PC-9 (cell line): ENCODE results near the gene MTR.

ENCODE experiments used
- CTCF ChIP-seq: fragments of 200-600 bp; sonication (generic); conservative IDR thresholded peaks from 2 replicates; pipeline ENCODE4 v1.6.1; 2017; ENCODE audit warnings: mixed run types, antibody characterized with exemption, mild to moderate bottlenecking, moderate library complexity
- EZH2 ChIP-seq: fragments of 200-600 bp; sonication (generic); IDR thresholded peaks from 2 replicates; pipeline ENCODE4 v1.8.0; 2017; ENCODE audit warnings: antibody characterized with exemption, low read depth

DNA sequence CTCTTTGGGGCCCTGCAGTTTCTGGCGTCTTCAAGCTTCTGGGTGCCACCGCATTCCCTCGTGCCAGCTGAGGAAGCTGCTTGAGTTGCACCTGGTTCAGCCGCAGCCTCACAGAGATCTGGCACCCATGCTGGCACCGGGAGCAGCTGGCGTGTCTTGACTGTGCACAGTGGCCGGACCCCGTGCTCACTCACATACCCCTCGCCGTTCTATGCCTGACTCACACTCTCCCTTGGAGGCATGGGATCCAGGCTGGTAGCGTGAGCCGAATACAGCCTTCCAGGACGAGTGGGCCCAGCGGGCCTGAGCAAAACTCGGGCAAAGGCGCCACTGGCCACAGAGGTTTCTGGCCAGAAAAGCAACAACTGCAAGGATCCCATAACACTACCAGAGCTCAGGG, 8.6 kb upstream of the MTR start:
- TF ChIP-seq CTCF (no peak), EZH2 (no peak)
